ENCODE results near the gene BUB3.

BUB3 gene

GRCh38 chr10:123140164-123140982, 13.8 kb upstream of the BUB3 start:
- no peak overlapping the region for H3K4me3 ChIP-seq (ENCODE audit: low read depth, low read length)
- no peak for DNase-seq
- peak; percentile 53; the same call in 1 of the 2 replicates for TF ChIP-seq CTCF (IDR thresholded peaks at IDR 0.05; ENCODE audit: low read depth, low read length)
- H3K27ac ChIP-seq, result no peak overlapping the region
- peaks cover 99% of the 10 kb centered on the region for H3K27me3 ChIP-seq (ENCODE audit: insufficient read depth, low read depth, severe bottlenecking)
- H3K36me3 ChIP-seq, result no peaks in the 10 kb centered on the region
- H3K9me3 ChIP-seq (ENCODE audit: severe bottlenecking), result no peaks in the 10 kb centered on the region

- Histone ChIP-seq H3K27me3 (ENCODE audit: insufficient read depth, low read depth, severe bottlenecking) (peaks cover 99% of the 10 kb centered on the region), H3K4me3 (ENCODE audit: low read depth, low read length) (no peak overlapping the region), H3K36me3 (no peaks in the 10 kb centered on the region), H3K9me3 (ENCODE audit: severe bottlenecking) (no peaks in the 10 kb centered on the region), H3K27ac (no peak overlapping the region)
- no peak for TF ChIP-seq CTCF (IDR thresholded peaks at IDR 0.05; ENCODE audit: low read depth, low read length)
- DNase-seq, result no peak
Observed at GRCh38 chr10:123140983-123141390, 13.2 kb upstream of the BUB3 start.

GRCh38 chr10:123141791-123142700, 12.2 kb upstream of the BUB3 start:
- no peak for DNase-seq
- H3K27me3 ChIP-seq (ENCODE audit: insufficient read depth, low read depth, severe bottlenecking), result peaks cover 100% of the 10 kb centered on the region
- TF ChIP-seq CTCF (IDR thresholded peaks at IDR 0.05; ENCODE audit: low read depth, low read length), result no peak
- H3K27ac ChIP-seq, result no peak overlapping the region
- H3K36me3 ChIP-seq, result no peaks in the 10 kb centered on the region
- H3K4me3 ChIP-seq (ENCODE audit: low read depth, low read length), result no peak overlapping the region
- no peaks in the 10 kb centered on the region for H3K9me3 ChIP-seq (ENCODE audit: severe bottlenecking)

- no peak for TF ChIP-seq CTCF (IDR thresholded peaks at IDR 0.05; ENCODE audit: low read depth, low read length)
- Histone ChIP-seq H3K36me3 (no peaks in the 10 kb centered on the region), H3K27ac (no peak overlapping the region), H3K27me3 (ENCODE audit: insufficient read depth, low read depth, severe bottlenecking) (peaks cover 100% of the 10 kb centered on the region), H3K9me3 (ENCODE audit: severe bottlenecking) (no peaks in the 10 kb centered on the region), H3K4me3 (ENCODE audit: low read depth, low read length) (no peak overlapping the region)
- DNase-seq, result no peak
Observed at GRCh38 chr10:123142701-123143161, 11.5 kb upstream of the BUB3 start.

GRCh38 chr10:123143162-123143824, 10.9 kb upstream of the BUB3 start:
- no peak overlapping the region for H3K4me3 ChIP-seq (ENCODE audit: low read depth, low read length)
- peaks cover 100% of the 10 kb centered on the region for H3K27me3 ChIP-seq (ENCODE audit: insufficient read depth, low read depth, severe bottlenecking)
- DNase-seq, result no peak
- TF ChIP-seq CTCF (IDR thresholded peaks at IDR 0.05; ENCODE audit: low read depth, low read length), result no peak
- H3K27ac ChIP-seq, result no peak overlapping the region
- H3K36me3 ChIP-seq, result no peaks in the 10 kb centered on the region
- no peaks in the 10 kb centered on the region for H3K9me3 ChIP-seq (ENCODE audit: severe bottlenecking)

All from WERI-Rb-1 (cell line).